HG02981 (cell line): ENCODE results near the gene RFESD.
"Not testable (repeated sequence)": the region's sequence is repeated elsewhere in the genome, so short reads cannot be mapped to it uniquely, and the experiment has no call there.

Source experiments
- ATAC-seq: cut with Tn5 transposase; IDR thresholded peaks from one replicate; pipeline ENCODE4 v1.9.1; 2021; ENCODE audit warnings: mild to moderate bottlenecking, moderate library complexity; ENCODE audit not compliant: unreplicated experiment

RFESD gene

GRCh38 chr5:95706196-95706595 is 59.6 kb downstream of the RFESD start:
- ATAC-seq = not testable (repeated sequence)

DNA sequence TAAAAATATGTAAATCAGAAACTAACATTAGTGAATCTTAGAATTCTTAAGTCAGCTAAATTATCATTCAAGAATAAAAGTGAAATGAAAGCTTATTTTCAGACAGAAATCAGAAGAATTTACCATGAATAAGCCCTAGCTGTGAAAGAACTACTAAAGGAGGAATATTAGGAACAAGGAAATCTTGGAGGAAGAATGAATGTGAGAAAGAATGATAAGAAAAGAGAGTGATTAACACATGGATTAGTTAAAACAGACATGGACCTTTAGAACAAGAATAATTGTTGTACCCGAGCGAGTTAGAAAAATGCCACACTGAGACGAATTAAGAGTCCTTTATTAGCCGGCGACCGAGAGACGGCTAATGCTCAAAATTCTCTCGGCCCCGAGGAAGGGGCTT is 60.5 kb downstream of the RFESD start:
- no peak for ATAC-seq
